H1 (cell line): Measurements from ENCODE around the gene PRR23E. TPM values are rescaled to one million over a fixed set of nuclear protein-coding genes. Genes with fewer than 3 reads are reported as not detected.

ENCODE experiments used
- CTCF ChIA-PET: fragments of 300-600 bp; sonication (Branson Sonifier 250); formaldehyde crosslinking; loops from one replicate; lab custom pipeline; 2021; ENCODE audit not compliant: partially characterized antibody; lab: Charles Lee
- POLR2A ChIA-PET: fragments of 300-600 bp; sonication (Branson Sonifier 250); formaldehyde crosslinking; loops from one replicate; lab custom pipeline; 2021; ENCODE audit warnings: inconsistent platforms; ENCODE audit not compliant: partially characterized antibody; lab: Charles Lee
- DNase-seq, 2 experiments: peaks; one replicate each; pipeline versions ENCODE4 v3.0.0 to v3.0.0-alpha.2; 2010 to 2022; ENCODE audit warnings: low spot score in 2 of 2, low read depth in 1 of 2, mixed read lengths in 1 of 2
- FAIRE-seq: peaks from 2 replicates; lab custom pipeline; 2011; peaks lifted over from hg19 to GRCh38; lab: Jason Lieb, UNC
- H2AFZ ChIP-seq: 2 replicates; pipeline ENCODE4 v1.8.1; 2012; ENCODE audit warnings: low read length, inconsistent platforms
- H2AK5ac ChIP-seq: 2 replicates; pipeline ENCODE4 v1.6.1; 2013; ENCODE audit warnings: low read depth, low read length
- H2BK120ac ChIP-seq: replicated peaks from 2 replicates; pipeline ENCODE3; 2013; ENCODE audit warnings: low read depth, low read length, inconsistent platforms
- H2BK12ac ChIP-seq: 2 replicates; pipeline ENCODE4 v1.6.1; 2013; ENCODE audit warnings: low read depth, low read length
- H2BK15ac ChIP-seq: 2 replicates; pipeline ENCODE4 v1.6.1; 2013; ENCODE audit warnings: low read length
- H2BK20ac ChIP-seq: 2 replicates; pipeline ENCODE4 v1.6.1; 2013; ENCODE audit warnings: low read length
- H2BK5ac ChIP-seq: 2 replicates; pipeline ENCODE4 v1.6.1; 2013; ENCODE audit warnings: low read depth, low read length
- H3K14ac ChIP-seq: 2 replicates; pipeline ENCODE4 v1.6.1; 2013; ENCODE audit warnings: inconsistent platforms; ENCODE audit not compliant: insufficient read length
- H3K18ac ChIP-seq: 2 replicates; pipeline ENCODE4 v1.6.1; 2013; ENCODE audit warnings: low read length; ENCODE audit errors: extremely low read depth
- H3K23ac ChIP-seq: 2 replicates; pipeline ENCODE4 v1.6.1; 2013; ENCODE audit warnings: inconsistent platforms; ENCODE audit not compliant: insufficient read length
- H3K23me2 ChIP-seq: 2 replicates; pipeline ENCODE4 v1.6.1; 2013; ENCODE audit warnings: low read depth, low read length
- H3K27ac ChIP-seq: 2 replicates; pipeline ENCODE4 v1.6.1; 2011; ENCODE audit warnings: low read depth, low read length, inconsistent platforms
- H3K27me3 ChIP-seq, 4 experiments: replicated peaks in 1 of 4; 1 replicate in 1 of 4; 2 replicates in 3 of 4; pipeline versions ENCODE4 v1.6.1 to v1.8.1; 2011 to 2013; ENCODE audit warnings: low read length in 3 of 4, mild to moderate bottlenecking in 3 of 4, inconsistent platforms in 2 of 4, mixed read lengths in 2 of 4, moderate library complexity in 1 of 4; ENCODE audit not compliant: control insufficient read depth in 3 of 4, insufficient read depth in 3 of 4; ENCODE audit errors: extremely low read depth in 1 of 4
- H3K36me3 ChIP-seq, 4 experiments: 2 replicates each; pipeline versions ENCODE4 v1.6.1 to v1.8.1; 2011 to 2013; ENCODE audit warnings: mild to moderate bottlenecking in 4 of 4, low read length in 3 of 4, moderate library complexity in 2 of 4, control low read depth in 1 of 4, inconsistent platforms in 1 of 4; ENCODE audit not compliant: insufficient read depth in 4 of 4, control insufficient read depth in 2 of 4
- H3K4ac ChIP-seq: replicated peaks from 2 replicates; pipeline ENCODE3; 2013; ENCODE audit warnings: low read length, low read depth, mixed read lengths, inconsistent platforms; ENCODE audit not compliant: insufficient read length
- H3K4me1 ChIP-seq, 4 experiments: replicated peaks in 1 of 4; 1 replicate in 1 of 4; 2 replicates in 3 of 4; pipeline versions ENCODE4 v1.6.1 to v1.8.1; 2011 to 2013; ENCODE audit warnings: low read length in 3 of 4, inconsistent platforms in 2 of 4, mixed read lengths in 1 of 4; ENCODE audit not compliant: insufficient read depth in 4 of 4, control insufficient read depth in 3 of 4
- H3K4me2 ChIP-seq, 2 experiments: 2 replicates each; pipeline versions ENCODE4 v1.6.1 to v1.8.1; 2011 to 2013; ENCODE audit warnings: low read depth in 2 of 2, low read length in 2 of 2, control low read depth in 1 of 2, inconsistent platforms in 1 of 2, mild to moderate bottlenecking in 1 of 2; ENCODE audit not compliant: insufficient read depth in 1 of 2
- H3K4me3 ChIP-seq, 4 experiments: fragments of 200-600, 300-600 bp in 1 of 4; sonication (generic), shearing (Covaris generic), sonication (Bioruptor Twin) in 1 of 4; 2 replicates each; pipeline versions ENCODE4 v1.5.1 to v1.8.1; 2011 to 2016; ENCODE audit warnings: low read length in 4 of 4, low read depth in 3 of 4, control low read depth in 2 of 4, inconsistent platforms in 2 of 4, mild to moderate bottlenecking in 2 of 4, mixed read lengths in 1 of 4, moderate library complexity in 1 of 4; ENCODE audit not compliant: insufficient read depth in 2 of 4; ENCODE audit errors: extremely low read depth in 1 of 4
- H3K56ac ChIP-seq: replicated peaks from 2 replicates; pipeline ENCODE3; 2013; ENCODE audit warnings: low read depth, mild to moderate bottlenecking, mixed read lengths, low read length, inconsistent platforms; ENCODE audit not compliant: insufficient read length
- H3K79me1 ChIP-seq: 2 replicates; pipeline ENCODE4 v1.6.1; 2013; ENCODE audit warnings: low read depth, low read length, control low read depth
- H3K79me2 ChIP-seq, 2 experiments: 2 replicates each; pipeline versions ENCODE4 v1.6.1 to v1.8.1; 2012 to 2013; ENCODE audit warnings: low read length in 2 of 2, mild to moderate bottlenecking in 2 of 2, inconsistent platforms in 1 of 2; ENCODE audit not compliant: insufficient read depth in 2 of 2, control insufficient read depth in 1 of 2
- H3K9ac ChIP-seq, 4 experiments: replicated peaks in 1 of 4; 1 replicate in 1 of 4; 2 replicates in 3 of 4; pipeline versions ENCODE4 v1.6.1 to v1.8.1; 2011 to 2013; ENCODE audit warnings: low read depth in 3 of 4, low read length in 3 of 4, control low read depth in 2 of 4, mild to moderate bottlenecking in 2 of 4, moderate library complexity in 2 of 4, inconsistent platforms in 1 of 4; ENCODE audit errors: extremely low read depth in 1 of 4
- H3K9me3 ChIP-seq, 2 experiments: 2 replicates each; pipeline versions ENCODE4 v1.6.1 to v1.8.1; 2012 to 2013; ENCODE audit warnings: mild to moderate bottlenecking in 2 of 2, moderate library complexity in 2 of 2, control low read depth in 1 of 2, inconsistent platforms in 1 of 2, low read depth in 1 of 2, low read length in 1 of 2, mixed read lengths in 1 of 2; ENCODE audit not compliant: insufficient read depth in 2 of 2
- H4K20me1 ChIP-seq, 2 experiments: replicated peaks in 1 of 2; 2 replicates each; pipeline versions ENCODE3 to v1.8.1; 2011 to 2013; ENCODE audit warnings: inconsistent platforms in 2 of 2, low read length in 2 of 2, mild to moderate bottlenecking in 1 of 2; ENCODE audit not compliant: insufficient read depth in 2 of 2, control insufficient read depth in 1 of 2
- H4K5ac ChIP-seq: 2 replicates; pipeline ENCODE4 v1.6.1; 2013; ENCODE audit warnings: low read length, low read depth, mixed read lengths, inconsistent platforms; ENCODE audit not compliant: insufficient read length
- H4K8ac ChIP-seq: 2 replicates; pipeline ENCODE4 v1.8.0; 2013; ENCODE audit warnings: mild to moderate bottlenecking, moderate library complexity, low read length, inconsistent platforms; ENCODE audit not compliant: insufficient read depth; ENCODE audit errors: extremely low read depth
- H4K91ac ChIP-seq: replicated peaks from 2 replicates; pipeline ENCODE3; 2013; ENCODE audit warnings: low read length, mixed read lengths, inconsistent platforms; ENCODE audit not compliant: insufficient read length
- ASH2L ChIP-seq: fragments of 200-600, 300-600 bp; sonication (generic); IDR thresholded peaks from one replicate; pipeline ENCODE4 v1.7.1; 2017; ENCODE audit warnings: low read length
- CTBP2 ChIP-seq: IDR thresholded peaks from 2 replicates; pipeline ENCODE4 v1.7.0; 2011; ENCODE audit warnings: borderline replicate concordance, mild to moderate bottlenecking, moderate library complexity, mixed read lengths, low read length; ENCODE audit not compliant: insufficient read depth, insufficient read length
- FOSL1 ChIP-seq: IDR thresholded peaks from 2 replicates; pipeline ENCODE4 v1.6.1; 2011; ENCODE audit warnings: mild to moderate bottlenecking, low read depth, low read length, moderate library complexity; ENCODE audit not compliant: insufficient read depth
- KDM4A ChIP-seq: IDR thresholded peaks from one replicate; pipeline ENCODE4 v1.7.1; 2012; ENCODE audit warnings: low read depth, mild to moderate bottlenecking, moderate library complexity, low read length, inconsistent platforms; ENCODE audit not compliant: severe bottlenecking
- POLR2AphosphoS5 ChIP-seq: IDR thresholded peaks from 2 replicates; pipeline ENCODE4 v1.6.1; 2011; ENCODE audit warnings: low read depth, low read length
- POU5F1 ChIP-seq: IDR thresholded peaks from 2 replicates; pipeline ENCODE4 v1.6.1; 2011; ENCODE audit warnings: low read depth, mild to moderate bottlenecking, low read length, moderate library complexity
- SIX5 ChIP-seq: IDR thresholded peaks from 2 replicates; pipeline ENCODE4 v1.6.1; 2011; ENCODE audit warnings: mild to moderate bottlenecking, low read depth, low read length
- TEAD4 ChIP-seq: IDR thresholded peaks from 2 replicates; pipeline ENCODE4 v1.6.1; 2012; ENCODE audit warnings: low read depth, low read length, inconsistent platforms, mixed read lengths
- ZNF274 ChIP-seq: IDR thresholded peaks from 2 replicates; pipeline ENCODE4 v1.7.0; 2012; ENCODE audit warnings: low read length, borderline replicate concordance; ENCODE audit errors: extremely low read depth
- WGBS, 2 experiments: shearing (Covaris generic) in 1 of 2; methylation state at CpG; one replicate each; pipeline versions ENCODE4 v1.1.6 to v1.1.7; 2013 to 2015; ENCODE audit warnings: low lambda C conversion rate in 2 of 2, mixed read lengths in 2 of 2, inconsistent platforms in 1 of 2, low coverage in 1 of 2, missing lambda C conversion rate in 1 of 2; ENCODE audit not compliant: insufficient replicate concordance in 2 of 2, insufficient coverage in 1 of 2, insufficient read length in 1 of 2; ENCODE audit errors: extremely low coverage in 1 of 2, missing lambda C conversion rate in 1 of 2; 5-methylcytosine and 5-hydroxymethylcytosine counted together
- polyA plus RNA-seq, 7 experiments: library from polyadenylated mRNA; depleted of rRNA in 3 of 7; stranded (reverse) in 5 of 7; unstranded in 2 of 7; fragments of >200 nt in 5 of 7; fragments of 200-250 nt in 2 of 7; gene quantifications; 1 replicate in 5 of 7; 2 replicates in 1 of 7; 4 replicates in 1 of 7; pipeline versions ENCODE4 v1.2.1 to v1.2.3, GENCODE V29; 2011 to 2013; ENCODE audit warnings: missing spikeins in 2 of 7, mixed read lengths in 2 of 7
- total RNA-seq: library from RNA; stranded (reverse); fragmentation: NEBNext Ultra II Directional; extraction: Animal tissue kit (Norgen Biotek cat#: 25700); gene quantifications from 2 replicates; pipeline ENCODE4 v1.2.1, GENCODE V29; 2021
- TF ChIP-seq, protein P1 (sequence below): IDR thresholded peaks from 2 replicates; pipeline ENCODE4 v1.6.1; 2012; ENCODE audit warnings: low read length, inconsistent platforms

PRR23E gene
- total and polyA plus RNA-seq, 2 of the 8 experiments (the other 6 are each of a cell fraction or from before 2014, with no cell fraction given), result not detected

DNA sequence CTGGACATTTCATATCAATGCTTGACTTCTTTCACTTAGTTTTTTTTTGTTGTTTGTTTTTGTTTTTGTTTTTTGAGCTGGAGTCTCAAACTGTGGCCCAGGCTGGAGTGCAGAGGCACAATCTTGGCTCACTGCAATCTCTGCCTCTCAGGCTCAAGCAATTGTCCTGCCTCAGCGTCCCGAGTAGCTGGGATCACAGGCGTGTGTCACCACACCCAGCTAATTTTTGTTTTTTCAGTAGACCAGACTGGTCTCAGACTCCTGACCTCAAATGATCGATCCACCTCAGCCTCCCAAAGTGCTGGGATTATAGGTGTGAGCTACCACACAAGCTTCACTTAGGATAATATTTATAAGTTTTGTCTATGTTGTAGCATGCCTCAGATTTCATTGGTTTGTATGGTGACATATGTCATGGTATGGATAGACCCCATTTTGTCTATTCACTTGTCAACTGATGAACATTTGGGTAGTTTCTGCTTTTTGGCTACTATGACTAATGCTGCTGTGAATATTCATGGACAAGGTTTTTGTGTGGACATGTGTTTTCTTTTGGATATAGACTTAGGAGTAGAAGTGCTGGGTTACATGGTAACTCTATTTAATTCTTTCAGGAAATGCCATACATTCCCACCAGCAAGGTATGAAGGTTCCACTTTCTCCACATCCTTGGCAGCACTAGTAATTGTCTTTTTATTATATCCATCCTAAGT is 6.8 kb upstream of the PRR23E start:
- H4K8ac ChIP-seq, result no peak overlapping the region
- H3K4me2 ChIP-seq, result no peak overlapping the region
- H2BK120ac ChIP-seq, result no peak overlapping the region
- FAIRE-seq (no peak), DNase-seq (no peak)
- POLR2A ChIA-PET, result no interaction called here
- no peak overlapping the region for H2BK20ac ChIP-seq
- no peak overlapping the region for H3K23ac ChIP-seq
- no peaks in the 10 kb centered on the region for H3K36me3 ChIP-seq
- H3K27me3 ChIP-seq, result no peaks in the 10 kb centered on the region
- no peaks in the 10 kb centered on the region for H4K20me1 ChIP-seq
- H3K23me2 ChIP-seq, result no peaks in the 10 kb centered on the region
- H3K79me2 ChIP-seq, result no peaks in the 10 kb centered on the region
- WGBS, 2 experiments, result 91% methylated on average over 4 of the region's 4 CpGs; no CpG with 5 or more reads in 1 of the 2 experiments
- H3K14ac ChIP-seq, result no peak overlapping the region
- no peak overlapping the region for H3K4me3 ChIP-seq
- no peak overlapping the region for H3K27ac ChIP-seq
- H2AK5ac ChIP-seq, result no peak overlapping the region
- CTCF ChIA-PET, result interaction anchor here (0.6 to 1.5 kb wide), 2 partner anchors 270 to 358 kb away, joined by 3 read pairs; no protein-coding TSS in a partner anchor
- H3K4ac ChIP-seq, result no peak overlapping the region
- H2BK12ac ChIP-seq, result no peak overlapping the region
- H2BK5ac ChIP-seq, result no peak overlapping the region
- H3K9me3 ChIP-seq, result no peaks in the 10 kb centered on the region
- H3K79me1 ChIP-seq, result no peaks in the 10 kb centered on the region
- H4K91ac ChIP-seq, result no peak overlapping the region
- no peak overlapping the region for H2BK15ac ChIP-seq
- peaks cover 0 to 10% (median 4%) of the 10 kb centered on the region in 4 experiments; a peak in 5 of 7 replicates for H3K4me1 ChIP-seq
- no peak overlapping the region for H3K56ac ChIP-seq
- no peak overlapping the region for H3K18ac ChIP-seq
- no peak overlapping the region for H4K5ac ChIP-seq
- no peak overlapping the region for H2AFZ ChIP-seq
- H3K9ac ChIP-seq, result no peak overlapping the region
- TF ChIP-seq FOSL1, result no peak
- no peak for TF ChIP-seq TEAD4
- TF ChIP-seq KDM4A, result no peak
- TF ChIP-seq, protein P1, sequence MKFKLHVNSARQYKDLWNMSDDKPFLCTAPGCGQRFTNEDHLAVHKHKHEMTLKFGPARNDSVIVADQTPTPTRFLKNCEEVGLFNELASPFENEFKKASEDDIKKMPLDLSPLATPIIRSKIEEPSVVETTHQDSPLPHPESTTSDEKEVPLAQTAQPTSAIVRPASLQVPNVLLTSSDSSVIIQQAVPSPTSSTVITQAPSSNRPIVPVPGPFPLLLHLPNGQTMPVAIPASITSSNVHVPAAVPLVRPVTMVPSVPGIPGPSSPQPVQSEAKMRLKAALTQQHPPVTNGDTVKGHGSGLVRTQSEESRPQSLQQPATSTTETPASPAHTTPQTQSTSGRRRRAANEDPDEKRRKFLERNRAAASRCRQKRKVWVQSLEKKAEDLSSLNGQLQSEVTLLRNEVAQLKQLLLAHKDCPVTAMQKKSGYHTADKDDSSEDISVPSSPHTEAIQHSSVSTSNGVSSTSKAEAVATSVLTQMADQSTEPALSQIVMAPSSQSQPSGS, result no peak
- no peak for TF ChIP-seq POU5F1
- TF ChIP-seq POLR2AphosphoS5, result no peak
- TF ChIP-seq ASH2L, result no peak
- TF ChIP-seq ZNF274, result no peak
- TF ChIP-seq SIX5, result no peak
- no peak for TF ChIP-seq CTBP2
